ENCODE results near the gene REV3L.

REV3L gene

GRCh38 chr6:111283707-111284106, 199.3 kb downstream of the REV3L start:
- no peak overlapping the region for H3K4me3 ChIP-seq (ENCODE audit: low read depth, low read length)

GRCh38 chr6:111282515-111282914, 200.5 kb downstream of the REV3L start:
- Histone ChIP-seq H3K4me1 (no peaks in the 10 kb centered on the region), H3K4me3 (ENCODE audit: low read depth, low read length) (no peak overlapping the region), H2AFZ (no peak overlapping the region), H3K27ac (no peak overlapping the region), H3K36me3 (ENCODE audit: control insufficient read depth, insufficient read depth, low read length) (no peaks in the 10 kb centered on the region), H3K4me2 (ENCODE audit: low read length) (no peak overlapping the region), H3K79me2 (no peaks in the 10 kb centered on the region), H3K9ac (no peak overlapping the region), H3K9me3 (ENCODE audit: control insufficient read depth, low read length) (no peaks in the 10 kb centered on the region), H3K27me3 (ENCODE audit: control insufficient read depth, insufficient read depth, low read length) (no peaks in the 10 kb centered on the region)
- no peak for TF ChIP-seq CTCF (IDR thresholded peaks at IDR 0.05)

More at GRCh38 chr6:111283707-111284106, 199.3 kb downstream of the REV3L start:
- Histone ChIP-seq H3K9me3 (ENCODE audit: control insufficient read depth, low read length) (no peaks in the 10 kb centered on the region), H3K36me3 (ENCODE audit: control insufficient read depth, insufficient read depth, low read length) (no peaks in the 10 kb centered on the region), H3K4me1 (no peaks in the 10 kb centered on the region), H3K9ac (no peak overlapping the region), H3K4me2 (ENCODE audit: low read length) (no peak overlapping the region), H3K79me2 (no peaks in the 10 kb centered on the region), H3K27me3 (ENCODE audit: control insufficient read depth, insufficient read depth, low read length) (no peaks in the 10 kb centered on the region), H3K27ac (no peak overlapping the region), H2AFZ (no peak overlapping the region)
- TF ChIP-seq CTCF (IDR thresholded peaks at IDR 0.05) = no peak

GRCh38 chr6:111280445-111280955, 202.5 kb downstream of the REV3L start:
- H2AFZ ChIP-seq = no peak overlapping the region
- H3K4me2 ChIP-seq (ENCODE audit: low read length) = no peak overlapping the region
- no peaks in the 10 kb centered on the region for H3K27me3 ChIP-seq (ENCODE audit: control insufficient read depth, insufficient read depth, low read length)
- TF ChIP-seq CTCF (IDR thresholded peaks at IDR 0.05) = no peak
- no peak overlapping the region for H3K27ac ChIP-seq
- H3K36me3 ChIP-seq (ENCODE audit: control insufficient read depth, insufficient read depth, low read length) = no peaks in the 10 kb centered on the region
- H3K9me3 ChIP-seq (ENCODE audit: control insufficient read depth, low read length) = no peaks in the 10 kb centered on the region
- no peak overlapping the region for H3K4me3 ChIP-seq (ENCODE audit: low read depth, low read length)
- H3K4me1 ChIP-seq = no peaks in the 10 kb centered on the region
- no peak overlapping the region for H3K9ac ChIP-seq
- no peaks in the 10 kb centered on the region for H3K79me2 ChIP-seq

GRCh38 chr6:111278731-111279130, 204.3 kb downstream of the REV3L start:
- Histone ChIP-seq H3K36me3 (ENCODE audit: control insufficient read depth, insufficient read depth, low read length) (no peaks in the 10 kb centered on the region), H3K4me1 (no peaks in the 10 kb centered on the region), H3K27me3 (ENCODE audit: control insufficient read depth, insufficient read depth, low read length) (no peaks in the 10 kb centered on the region), H3K4me2 (ENCODE audit: low read length) (no peak overlapping the region), H2AFZ (no peak overlapping the region), H3K4me3 (ENCODE audit: low read depth, low read length) (no peak overlapping the region), H3K27ac (no peak overlapping the region), H3K79me2 (no peaks in the 10 kb centered on the region), H3K9ac (no peak overlapping the region), H3K9me3 (ENCODE audit: control insufficient read depth, low read length) (no peaks in the 10 kb centered on the region)
- TF ChIP-seq CTCF (IDR thresholded peaks at IDR 0.05) = no peak

GRCh38 chr6:111277819-111278218, 205.2 kb downstream of the REV3L start:
- Histone ChIP-seq H3K4me3 (ENCODE audit: low read depth, low read length) (no peak overlapping the region), H3K9ac (no peak overlapping the region), H3K9me3 (ENCODE audit: control insufficient read depth, low read length) (no peaks in the 10 kb centered on the region), H3K27ac (no peak overlapping the region), H3K36me3 (ENCODE audit: control insufficient read depth, insufficient read depth, low read length) (no peaks in the 10 kb centered on the region), H3K4me1 (no peaks in the 10 kb centered on the region), H3K79me2 (no peaks in the 10 kb centered on the region), H3K4me2 (ENCODE audit: low read length) (no peak overlapping the region), H3K27me3 (ENCODE audit: control insufficient read depth, insufficient read depth, low read length) (no peaks in the 10 kb centered on the region), H2AFZ (no peak overlapping the region)
- no peak for TF ChIP-seq CTCF (IDR thresholded peaks at IDR 0.05)
